ENCODE data around the gene SASH1.

DNA sequence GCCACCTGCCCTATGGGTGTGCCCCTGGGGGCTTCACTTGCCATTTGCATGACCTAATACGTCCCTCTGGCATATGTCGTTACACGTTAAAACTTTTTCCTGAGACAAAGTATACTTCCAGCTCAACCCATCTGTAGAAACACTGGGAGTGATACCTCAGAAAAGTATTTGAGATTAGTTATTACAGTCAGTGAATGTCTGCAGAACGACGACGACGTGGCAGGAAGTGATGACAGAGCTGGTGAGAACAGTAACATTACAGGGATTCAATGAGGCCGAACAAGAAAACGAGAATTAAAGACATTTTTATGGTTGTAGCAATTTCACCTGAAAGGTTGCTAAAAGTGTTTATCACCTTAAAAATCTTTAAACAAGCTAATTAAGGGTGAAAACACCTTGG lies 40.2 kb downstream of the SASH1 start:
- TF ChIP-seq CTCF (conservative IDR thresholded peaks at IDR 0.05; ENCODE audit: low read depth, low read length) (no peak), EZH2 (IDR thresholded peaks at IDR 0.05; ENCODE audit: borderline replicate concordance, low read depth, low read length, poor library complexity, severe bottlenecking) (no peak)

Data from A673 (cell line).